HG02840 (cell line): Measurements from ENCODE around the gene SH3RF1.

ENCODE experiments used
- ATAC-seq: cut with Tn5 transposase; IDR thresholded peaks from one replicate; pipeline ENCODE4 v1.9.1; 2021; ENCODE audit warnings: mild to moderate bottlenecking, moderate library complexity, moderate number of reproducible peaks; ENCODE audit not compliant: unreplicated experiment, low FRiP score

SH3RF1 gene

DNA sequence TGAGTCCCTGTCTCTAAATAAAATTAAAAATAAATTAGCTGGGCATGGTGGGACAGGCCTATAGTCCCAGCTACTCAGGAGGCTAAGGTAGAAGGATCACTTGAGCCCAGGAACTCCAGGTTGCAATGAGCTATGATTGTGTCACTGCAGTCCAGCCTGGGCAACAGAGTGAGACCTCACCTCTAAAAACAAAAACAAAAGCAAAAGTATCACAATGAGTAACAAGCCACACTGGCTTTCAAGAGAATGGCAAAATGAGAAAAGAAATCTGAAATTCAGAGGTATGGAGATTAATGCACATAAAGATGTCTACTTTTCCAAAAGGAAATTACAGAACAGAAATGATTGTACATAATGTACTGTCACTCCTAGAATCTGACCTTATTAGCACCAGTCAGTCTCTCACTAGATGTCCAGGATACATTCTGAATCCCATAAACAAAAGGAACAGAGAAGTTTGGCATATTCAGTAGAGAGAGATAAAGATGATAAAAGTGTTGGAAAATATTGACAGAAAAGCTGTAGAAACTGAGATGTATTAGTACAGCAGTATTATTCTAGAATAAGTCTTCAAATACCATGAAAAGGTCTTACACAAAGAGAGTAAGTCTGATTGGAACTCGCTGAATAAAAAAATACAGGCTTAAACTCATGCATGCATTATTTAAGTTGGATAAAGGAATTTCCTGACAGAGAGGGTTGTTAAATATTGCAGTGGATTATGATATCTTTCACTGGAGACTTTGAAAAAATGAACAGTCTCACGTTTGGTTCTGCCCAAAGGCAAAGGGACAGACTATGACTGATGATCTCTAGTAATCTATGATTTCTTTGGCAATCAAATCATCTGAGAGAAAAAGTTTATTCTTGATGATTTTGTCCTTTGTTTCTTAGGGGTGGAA is 102.5 kb downstream of the SH3RF1 start:
- ATAC-seq: peak; percentile 93

- no peak for ATAC-seq
Measured at GRCh38 chr4:169164669-169165415, 105.9 kb downstream of the SH3RF1 start.

DNA sequence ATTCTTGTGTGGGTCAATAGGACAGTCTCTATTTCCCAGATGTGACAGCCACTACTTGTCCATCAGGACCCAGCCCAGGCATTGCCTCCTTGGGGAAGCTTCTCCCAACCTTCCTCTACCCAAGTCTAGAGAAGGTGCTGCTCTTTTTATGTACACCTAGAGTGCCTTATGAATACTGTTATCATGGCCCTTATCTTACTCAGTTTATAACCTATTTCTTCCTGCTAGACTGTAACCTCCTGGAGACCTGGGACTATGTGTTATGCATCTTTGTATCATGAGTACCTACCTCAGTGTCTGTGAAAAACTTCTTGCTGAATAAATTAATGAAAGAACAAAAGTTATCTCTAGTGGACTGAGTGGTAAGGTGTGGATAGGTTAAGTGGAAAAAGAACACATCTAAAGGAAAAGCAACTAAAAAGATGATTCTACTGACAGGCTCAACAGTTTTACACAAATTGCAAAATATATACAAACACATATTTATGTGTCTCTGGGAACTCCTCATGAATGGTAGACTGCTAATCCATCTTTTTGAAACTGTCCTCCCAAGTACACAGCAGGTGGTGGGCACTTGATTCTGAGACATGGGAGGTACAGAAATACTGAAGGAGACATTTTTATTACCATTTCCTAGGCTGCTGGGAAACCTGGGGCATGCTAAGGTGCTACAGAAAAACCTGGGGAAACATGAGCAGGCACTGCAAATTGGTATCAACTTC is 106.6 kb downstream of the SH3RF1 start:
- no peak for ATAC-seq

DNA sequence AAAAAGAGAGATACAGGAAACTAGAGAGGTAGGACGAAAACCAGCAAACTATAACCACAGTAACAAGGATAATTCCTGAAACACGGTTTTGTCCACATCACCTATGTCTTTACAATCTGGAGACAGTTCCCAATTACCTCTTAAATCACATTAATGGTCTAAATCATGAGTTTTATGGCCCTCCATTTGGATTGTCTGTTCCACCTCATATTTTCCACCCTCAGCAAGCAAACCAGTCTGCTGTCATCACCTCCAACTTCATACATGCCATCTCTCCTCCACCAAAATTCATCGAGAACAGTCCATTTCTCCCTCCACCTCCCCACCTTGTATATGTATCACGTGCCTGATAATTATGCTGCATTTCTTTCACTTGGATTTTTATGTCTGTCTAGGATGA is 107.3 kb downstream of the SH3RF1 start:
- ATAC-seq: no peak

- ATAC-seq: no peak
Measured at GRCh38 chr4:169160825-169161224, 109.9 kb downstream of the SH3RF1 start.

- ATAC-seq: no peak
Measured at GRCh38 chr4:169159624-169160171, 111.1 kb downstream of the SH3RF1 start.

GRCh38 chr4:169158861-169159260 is 111.9 kb downstream of the SH3RF1 start:
- no peak for ATAC-seq

DNA sequence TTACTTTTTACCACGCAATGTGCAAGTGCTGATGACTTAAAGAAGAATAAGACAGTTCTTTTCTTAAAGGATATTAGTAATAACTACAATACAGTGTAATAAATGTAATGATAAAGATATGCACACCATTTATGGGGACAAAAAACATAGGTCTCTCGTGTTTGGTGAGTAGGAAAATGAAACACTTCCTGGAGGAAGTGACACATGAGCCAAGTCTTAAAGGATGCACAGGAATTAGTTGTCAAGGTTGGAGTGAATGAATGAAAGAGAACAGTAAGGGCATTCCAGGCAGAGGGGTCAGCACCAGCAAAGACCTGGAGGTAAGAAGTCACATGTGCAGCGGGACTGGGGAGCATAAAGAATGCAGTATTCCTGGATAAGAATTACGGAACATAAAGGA is 112.7 kb downstream of the SH3RF1 start:
- ATAC-seq: no peak

GRCh38 chr4:169156392-169156791 is 114.4 kb downstream of the SH3RF1 start:
- ATAC-seq: no peak

DNA sequence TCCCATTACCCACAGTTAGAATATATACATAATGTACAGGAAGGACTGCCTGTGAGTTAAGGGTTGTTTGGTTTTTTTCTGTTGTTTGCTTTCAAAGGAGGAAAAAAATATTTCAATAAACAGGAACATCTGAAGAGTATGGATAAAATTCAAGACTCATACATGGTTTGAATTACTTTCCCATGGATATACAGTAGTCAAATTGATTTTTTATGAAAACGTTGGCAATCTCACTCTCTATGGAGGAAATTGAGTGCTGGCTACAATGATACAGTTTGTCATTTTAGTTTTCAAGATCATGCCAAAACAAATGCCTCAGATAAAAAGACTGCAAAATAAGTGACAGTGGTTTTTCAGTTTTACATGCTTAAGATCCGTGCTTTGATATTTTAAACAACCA is 116.6 kb downstream of the SH3RF1 start:
- no peak for ATAC-seq

GRCh38 chr4:169153481-169154087 is 117.2 kb downstream of the SH3RF1 start:
- ATAC-seq: no peak

GRCh38 chr4:169152899-169153298 is 117.9 kb downstream of the SH3RF1 start:
- no peak for ATAC-seq

DNA sequence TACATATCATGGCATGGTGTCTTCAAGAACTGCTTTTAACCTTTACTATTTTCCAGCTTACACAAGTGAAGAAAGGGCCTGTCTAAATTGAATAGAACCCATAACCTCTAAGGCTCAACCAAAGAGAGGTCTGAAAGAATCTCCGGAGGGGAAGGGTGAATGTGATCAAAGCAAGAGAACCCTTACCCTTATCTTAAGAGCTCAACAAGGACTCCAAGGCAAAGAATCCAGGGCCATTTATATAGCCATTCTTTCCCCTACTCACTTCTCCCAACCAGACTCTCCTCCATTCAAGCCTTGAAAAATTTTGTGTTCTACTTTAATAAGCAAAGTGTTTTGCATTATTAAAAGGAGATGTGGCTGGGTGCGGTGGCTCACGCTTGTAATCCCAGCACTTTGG is 118.7 kb downstream of the SH3RF1 start:
- no peak for ATAC-seq

DNA sequence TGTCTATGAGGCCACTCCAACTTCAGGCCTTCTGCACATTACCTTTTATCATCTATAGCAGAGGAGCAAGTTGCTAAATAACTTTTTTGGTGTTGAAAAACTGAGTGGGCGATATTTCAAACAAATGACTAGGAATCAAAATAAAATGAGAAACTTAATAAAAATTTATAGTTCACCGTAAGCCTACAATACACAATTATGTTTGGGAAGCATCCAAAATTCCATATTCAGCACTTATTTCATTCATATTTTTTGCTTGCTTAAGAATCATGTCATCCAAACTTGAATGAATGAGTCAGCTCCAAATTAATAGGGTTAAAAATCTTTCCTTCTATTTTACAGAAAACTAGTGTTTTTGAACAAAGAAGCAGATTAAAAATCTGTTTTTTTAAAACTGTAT is 119.1 kb downstream of the SH3RF1 start:
- ATAC-seq: no peak

GRCh38 chr4:169150806-169151205 is 120.0 kb downstream of the SH3RF1 start:
- no peak for ATAC-seq

GRCh38 chr4:169148885-169149284 is 121.9 kb downstream of the SH3RF1 start:
- no peak for ATAC-seq

DNA sequence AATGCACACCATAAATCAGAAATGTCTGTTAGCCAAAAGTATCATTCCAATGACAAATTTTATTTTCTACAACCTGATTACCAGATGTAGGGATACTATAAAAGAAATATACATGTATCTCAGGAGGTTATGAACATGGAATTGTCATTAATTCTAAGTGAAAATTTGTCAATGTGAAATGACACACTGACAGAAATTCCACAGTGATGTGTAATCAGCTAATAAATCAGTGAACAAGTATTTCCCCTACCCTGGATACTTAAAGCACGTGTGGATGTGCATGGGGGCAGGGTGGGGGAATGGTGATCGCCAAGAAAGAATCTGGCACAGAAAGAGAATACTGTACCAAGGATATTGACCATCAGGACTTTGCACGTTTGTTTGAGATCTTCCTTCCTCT is 123.6 kb downstream of the SH3RF1 start:
- no peak for ATAC-seq

DNA sequence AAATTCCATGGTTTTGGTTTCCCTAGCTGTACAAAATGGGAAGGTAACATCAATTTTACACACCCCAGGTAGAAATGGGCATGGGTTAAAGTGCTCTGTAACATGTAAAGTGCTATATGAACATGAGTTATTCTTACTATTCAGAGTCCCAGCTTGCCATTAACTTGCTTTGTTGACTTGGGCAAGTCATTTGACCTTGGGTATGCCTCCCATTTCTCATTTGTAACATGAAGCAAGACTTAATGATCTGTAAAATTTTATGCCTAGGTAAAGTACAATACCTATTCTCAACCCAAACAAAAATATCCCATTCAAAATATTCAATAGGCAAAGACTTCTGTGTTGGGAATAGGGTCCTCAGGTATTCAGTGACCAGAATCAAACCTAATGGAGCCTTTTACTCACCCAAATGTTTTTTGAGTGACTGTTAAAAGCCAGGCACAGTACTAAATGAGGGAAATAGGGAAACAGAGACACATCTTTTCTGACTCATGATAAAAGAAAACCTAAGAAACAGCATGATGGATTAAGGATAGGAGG is 126.6 kb downstream of the SH3RF1 start:
- ATAC-seq: no peak

- ATAC-seq: no peak
Measured at GRCh38 chr4:169143335-169143734, 127.4 kb downstream of the SH3RF1 start.

DNA sequence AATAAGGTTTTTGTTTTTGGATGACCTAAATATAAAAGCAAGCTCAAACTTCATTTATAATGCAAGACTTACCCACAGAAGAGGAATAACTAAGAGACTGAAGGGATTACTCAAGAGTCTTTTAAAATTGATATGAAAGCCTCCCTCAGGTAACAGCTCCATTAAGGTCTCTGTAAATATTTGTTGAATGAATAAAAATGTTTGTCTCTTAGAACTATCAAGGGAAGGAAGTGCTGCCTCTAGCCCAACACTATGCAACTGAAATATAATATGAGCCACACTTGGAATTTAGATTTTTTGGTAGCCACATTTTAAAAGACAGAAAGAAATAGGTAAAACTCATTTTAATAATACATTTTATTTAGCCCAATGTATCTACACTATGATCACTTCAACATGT is 127.8 kb downstream of the SH3RF1 start:
- no peak for ATAC-seq
